Erythroblast (primary cell): ENCODE results near the gene CYSLTR1.

Experiments
- GATA1 ChIP-seq: IDR thresholded peaks from 2 replicates; pipeline ENCODE4 v1.6.1; 2011; ENCODE audit warnings: low read depth, mild to moderate bottlenecking, control low read depth, low read length, moderate library complexity
- POLR2A ChIP-seq: IDR thresholded peaks from 2 replicates; pipeline ENCODE4 v1.6.1; 2011; ENCODE audit warnings: mild to moderate bottlenecking, low read length

GRCh38 chrX:78329486-78329885 lies 2.1 kb upstream of the CYSLTR1 start:
- TF ChIP-seq POLR2A: no peak
- TF ChIP-seq GATA1: no peak
